Measurements from ENCODE around the gene MAGI3. TPM values are rescaled to one million over a fixed set of nuclear protein-coding genes. Genes with fewer than 3 reads are reported as not detected.

Gene MAGI3
- total RNA-seq, 2 donors from 2014 or later: 23.4 to 29.4 TPM

DNA sequence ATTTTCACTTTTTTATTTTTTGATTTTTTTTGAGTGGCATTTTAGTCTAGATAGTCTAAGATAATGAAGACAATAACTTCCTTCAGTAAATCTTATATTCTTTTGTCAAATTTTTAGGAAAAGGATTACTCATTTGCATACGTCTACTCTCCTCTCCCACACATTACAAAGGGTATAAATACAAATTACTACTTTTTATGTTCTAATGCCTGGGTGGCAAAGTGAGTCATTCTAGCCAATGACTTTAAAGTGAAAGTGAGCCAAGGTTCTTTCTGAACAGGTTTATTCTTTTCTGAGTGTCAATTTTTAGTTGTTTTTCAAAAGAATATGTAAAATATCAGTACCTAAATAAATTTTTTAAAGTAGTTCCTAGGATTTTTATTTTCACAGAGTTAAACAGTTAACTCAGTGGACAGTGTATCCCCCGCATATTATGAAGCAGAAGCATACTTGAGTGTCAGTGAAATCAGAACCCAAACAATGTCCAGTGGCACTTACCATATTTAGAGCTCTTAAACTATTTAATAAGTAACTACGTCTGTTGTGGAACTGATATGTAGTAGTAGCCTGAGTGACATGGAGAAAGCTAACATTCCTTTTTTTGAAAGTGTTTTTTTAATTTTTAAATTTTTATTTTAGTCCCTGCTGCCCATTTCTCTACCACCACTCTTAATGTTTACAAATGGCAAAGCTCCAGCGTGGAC is 227.3 kb downstream of the MAGI3 start:
- H3K27me3 ChIP-seq (replicated peaks; ENCODE audit: insufficient read depth): no peaks in the 10 kb centered on the region

DNA sequence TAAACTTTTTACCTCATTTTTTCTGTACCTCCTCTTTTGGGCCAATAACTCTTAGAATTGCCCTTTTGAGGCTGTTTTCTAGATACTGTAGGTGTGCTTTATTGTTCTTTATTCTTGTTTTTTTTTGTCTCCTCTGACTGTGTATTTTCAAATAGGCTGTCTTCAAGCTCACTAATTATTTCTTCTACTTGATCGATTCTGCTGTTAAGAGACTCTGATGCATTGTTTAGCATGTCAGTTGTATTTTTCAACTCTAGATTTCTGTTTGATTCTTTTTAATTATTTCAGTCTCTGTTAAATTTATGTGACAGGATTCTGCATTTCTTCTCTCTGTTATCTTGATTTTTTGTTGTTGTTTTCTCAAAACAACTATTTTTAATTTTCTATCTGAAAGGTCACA is 238.7 kb downstream of the MAGI3 start:
- Histone ChIP-seq H3K27ac (no peak overlapping the region), H3K36me3 (no peaks in the 10 kb centered on the region), H3K27me3 (replicated peaks; ENCODE audit: insufficient read depth) (no peaks in the 10 kb centered on the region), H3K4me1 (ENCODE audit: control insufficient read depth in 1 of 2, low read depth in 2 of 2) (no peaks in the 10 kb centered on the region), H3K9me3 (peaks cover 17% of the 10 kb centered on the region), H3K4me3 (no peak overlapping the region)
- no peak for DNase-seq (ENCODE audit: low spot score)
- ATAC-seq (ENCODE audit: insufficient number of reproducible peaks, low FRiP score, low read depth): no peak
- TF ChIP-seq, protein P1, sequence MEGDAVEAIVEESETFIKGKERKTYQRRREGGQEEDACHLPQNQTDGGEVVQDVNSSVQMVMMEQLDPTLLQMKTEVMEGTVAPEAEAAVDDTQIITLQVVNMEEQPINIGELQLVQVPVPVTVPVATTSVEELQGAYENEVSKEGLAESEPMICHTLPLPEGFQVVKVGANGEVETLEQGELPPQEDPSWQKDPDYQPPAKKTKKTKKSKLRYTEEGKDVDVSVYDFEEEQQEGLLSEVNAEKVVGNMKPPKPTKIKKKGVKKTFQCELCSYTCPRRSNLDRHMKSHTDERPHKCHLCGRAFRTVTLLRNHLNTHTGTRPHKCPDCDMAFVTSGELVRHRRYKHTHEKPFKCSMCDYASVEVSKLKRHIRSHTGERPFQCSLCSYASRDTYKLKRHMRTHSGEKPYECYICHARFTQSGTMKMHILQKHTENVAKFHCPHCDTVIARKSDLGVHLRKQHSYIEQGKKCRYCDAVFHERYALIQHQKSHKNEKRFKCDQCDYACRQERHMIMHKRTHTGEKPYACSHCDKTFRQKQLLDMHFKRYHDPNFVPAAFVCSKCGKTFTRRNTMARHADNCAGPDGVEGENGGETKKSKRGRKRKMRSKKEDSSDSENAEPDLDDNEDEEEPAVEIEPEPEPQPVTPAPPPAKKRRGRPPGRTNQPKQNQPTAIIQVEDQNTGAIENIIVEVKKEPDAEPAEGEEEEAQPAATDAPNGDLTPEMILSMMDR (IDR thresholded peaks at IDR 0.05): no peak

More for the DNA sequence above, 227.3 kb downstream of the MAGI3 start:
- Histone ChIP-seq H3K4me1 (ENCODE audit: control insufficient read depth in 1 of 2, low read depth in 2 of 2) (no peaks in the 10 kb centered on the region), H3K27ac (no peak overlapping the region), H3K4me3 (no peak overlapping the region), H3K9me3 (no peaks in the 10 kb centered on the region), H3K36me3 (no peaks in the 10 kb centered on the region)
- ATAC-seq (ENCODE audit: insufficient number of reproducible peaks, low FRiP score, low read depth) (no peak), DNase-seq (ENCODE audit: low spot score) (no peak)
- TF ChIP-seq, protein P1 (IDR thresholded peaks at IDR 0.05): no peak

DNA sequence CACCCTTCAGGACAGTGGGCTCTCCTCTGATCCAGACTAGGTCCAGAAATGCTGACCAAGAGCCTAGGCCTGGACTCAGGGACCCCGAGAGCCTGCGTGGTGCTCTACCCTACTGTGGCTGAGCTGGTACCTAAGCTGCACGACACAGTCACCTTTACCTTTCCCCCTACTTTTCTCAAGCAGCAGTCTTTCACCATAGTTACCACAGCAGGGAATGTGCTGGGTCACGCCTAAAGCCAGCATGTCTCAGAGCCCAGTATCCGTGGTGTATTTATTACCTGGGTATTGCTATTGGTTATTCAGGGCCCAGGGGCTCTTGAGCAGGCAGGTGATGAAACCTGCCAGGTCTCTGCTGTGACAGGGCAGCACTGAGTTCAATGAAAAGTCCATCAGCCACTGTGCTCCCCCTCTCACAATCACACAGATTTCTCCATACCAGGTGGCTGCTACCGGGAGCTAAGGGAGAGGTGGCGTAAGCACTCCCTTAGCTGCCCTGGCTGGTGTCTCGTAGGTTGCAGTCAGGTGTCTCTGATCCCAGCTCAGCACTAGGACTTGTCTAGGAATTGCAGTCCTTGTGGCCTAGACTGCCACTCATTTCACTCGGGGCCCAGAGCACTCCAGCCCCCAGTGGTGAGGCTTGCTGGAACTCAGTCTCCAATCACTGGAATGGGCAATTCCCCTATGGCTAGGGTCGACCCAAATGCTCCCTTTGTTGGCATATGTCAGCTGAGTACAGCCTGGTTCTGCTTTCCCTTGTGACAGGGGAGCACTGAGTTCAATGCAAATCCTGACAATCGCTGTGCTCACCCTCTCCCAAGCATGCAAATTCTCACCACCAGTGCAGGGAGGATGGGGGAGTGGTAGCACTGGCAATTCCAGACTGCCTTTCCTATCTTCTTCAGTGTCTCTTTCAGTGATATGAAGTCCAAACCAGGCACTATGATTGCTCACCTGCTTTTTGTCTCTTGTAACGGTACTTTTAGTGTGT is 240.3 kb downstream of the MAGI3 start:
- Histone ChIP-seq H3K9me3 (peaks cover 17% of the 10 kb centered on the region), H3K27me3 (replicated peaks; ENCODE audit: insufficient read depth) (no peaks in the 10 kb centered on the region), H3K27ac (no peak overlapping the region), H3K36me3 (no peaks in the 10 kb centered on the region), H3K4me1 (ENCODE audit: control insufficient read depth in 1 of 2, low read depth in 2 of 2) (no peaks in the 10 kb centered on the region), H3K4me3 (no peak overlapping the region)
- no peak for ATAC-seq (ENCODE audit: insufficient number of reproducible peaks, low FRiP score, low read depth)
- TF ChIP-seq, protein P1 (IDR thresholded peaks at IDR 0.05): no peak
- DNase-seq (ENCODE audit: low spot score): no peak

DNA sequence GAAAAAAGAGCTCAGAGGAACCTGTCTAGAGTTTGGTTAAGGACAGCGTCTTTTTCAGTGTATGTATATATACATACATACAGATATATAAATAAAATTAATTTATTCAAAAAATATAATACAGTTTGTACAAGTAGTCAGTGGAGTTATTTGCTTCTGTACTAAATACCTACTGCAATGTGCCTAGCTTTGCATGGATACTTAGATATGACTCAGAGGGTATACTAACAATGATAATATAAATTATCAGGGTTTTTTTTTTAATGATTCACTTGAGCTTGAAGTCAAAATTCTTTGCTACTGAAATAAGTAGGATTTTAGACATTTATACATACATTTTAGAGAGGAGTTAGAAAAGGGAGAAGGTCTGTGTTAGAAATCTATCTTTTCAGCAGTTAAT is 251.1 kb downstream of the MAGI3 start:
- Histone ChIP-seq H3K27ac (no peak overlapping the region), H3K36me3 (no peaks in the 10 kb centered on the region), H3K27me3 (replicated peaks; ENCODE audit: insufficient read depth) (no peaks in the 10 kb centered on the region), H3K4me3 (no peak overlapping the region), H3K9me3 (no peaks in the 10 kb centered on the region), H3K4me1 (ENCODE audit: control insufficient read depth in 1 of 2, low read depth in 2 of 2) (no peaks in the 10 kb centered on the region)
- TF ChIP-seq, protein P1 (IDR thresholded peaks at IDR 0.05): no peak
- ATAC-seq (ENCODE audit: insufficient number of reproducible peaks, low FRiP score, low read depth) (no peak), DNase-seq (ENCODE audit: low spot score) (no peak)

DNA sequence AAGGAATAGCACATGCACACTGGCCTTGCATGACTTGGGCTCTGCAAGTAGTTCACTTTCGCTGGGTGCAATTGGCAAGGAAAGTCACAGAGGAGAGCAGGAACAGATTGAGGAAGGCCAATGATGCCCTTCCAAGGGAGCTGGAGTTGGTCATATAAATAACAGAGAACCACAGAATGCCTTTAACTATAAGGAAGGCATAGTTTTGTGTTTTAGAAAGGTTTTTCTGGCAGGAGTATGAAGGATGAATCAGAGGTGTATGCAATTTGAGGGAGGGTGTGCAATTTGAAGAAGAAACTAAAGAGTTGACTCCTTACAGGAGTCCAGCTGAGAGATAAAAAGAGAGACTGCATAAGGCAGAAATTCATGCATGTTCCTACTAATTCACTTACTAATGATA is 256.8 kb downstream of the MAGI3 start:
- H3K4me1 ChIP-seq (ENCODE audit: control insufficient read depth in 1 of 2, low read depth in 2 of 2): no peaks in the 10 kb centered on the region
- H3K9me3 ChIP-seq: no peaks in the 10 kb centered on the region
- TF ChIP-seq, protein P1 (IDR thresholded peaks at IDR 0.05): no peak
- H3K27ac ChIP-seq: no peak overlapping the region
- ATAC-seq (ENCODE audit: insufficient number of reproducible peaks, low FRiP score, low read depth) (no peak), DNase-seq (ENCODE audit: low spot score) (no peak)
- no peaks in the 10 kb centered on the region for H3K27me3 ChIP-seq (replicated peaks; ENCODE audit: insufficient read depth)
- no peaks in the 10 kb centered on the region for H3K36me3 ChIP-seq
- H3K4me3 ChIP-seq: no peak overlapping the region

All from thoracic aorta (tissue), 2 donors.